ENCODE measurements around the gene SAMD3. TPM values are rescaled to one million over a fixed set of nuclear protein-coding genes. Genes with fewer than 3 reads are reported as not detected.
"Not testable (repeated sequence)": the region's sequence is repeated elsewhere in the genome, so short reads cannot be mapped to it uniquely, and the experiment has no call there.

The SAMD3 gene
- polyA plus RNA-seq, 1 of the 3 experiments (the other 2 are of a cell fraction), result 16.0 TPM

GRCh38 chr6:130269969-130270635, 47.4 kb upstream of the SAMD3 start (continued):
- TF ChIP-seq, protein P1, sequence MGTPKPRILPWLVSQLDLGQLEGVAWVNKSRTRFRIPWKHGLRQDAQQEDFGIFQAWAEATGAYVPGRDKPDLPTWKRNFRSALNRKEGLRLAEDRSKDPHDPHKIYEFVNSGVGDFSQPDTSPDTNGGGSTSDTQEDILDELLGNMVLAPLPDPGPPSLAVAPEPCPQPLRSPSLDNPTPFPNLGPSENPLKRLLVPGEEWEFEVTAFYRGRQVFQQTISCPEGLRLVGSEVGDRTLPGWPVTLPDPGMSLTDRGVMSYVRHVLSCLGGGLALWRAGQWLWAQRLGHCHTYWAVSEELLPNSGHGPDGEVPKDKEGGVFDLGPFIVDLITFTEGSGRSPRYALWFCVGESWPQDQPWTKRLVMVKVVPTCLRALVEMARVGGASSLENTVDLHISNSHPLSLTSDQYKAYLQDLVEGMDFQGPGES (IDR thresholded peaks at IDR 0.05; ENCODE audit: low read depth, low read length), result no peak
- no peak for TF ChIP-seq RFX5 (IDR thresholded peaks at IDR 0.05; ENCODE audit: low read length)
- TF ChIP-seq GATA2 (CRISPR knock-in tag; IDR thresholded peaks at IDR 0.05), result no peak
- no peak for TF ChIP-seq TAF1 (IDR thresholded peaks at IDR 0.05; ENCODE audit: borderline replicate concordance, low read depth, low read length)
- TF ChIP-seq CHD2 (IDR thresholded peaks at IDR 0.05; ENCODE audit: low read length, partially characterized antibody), result no peak

DNA sequence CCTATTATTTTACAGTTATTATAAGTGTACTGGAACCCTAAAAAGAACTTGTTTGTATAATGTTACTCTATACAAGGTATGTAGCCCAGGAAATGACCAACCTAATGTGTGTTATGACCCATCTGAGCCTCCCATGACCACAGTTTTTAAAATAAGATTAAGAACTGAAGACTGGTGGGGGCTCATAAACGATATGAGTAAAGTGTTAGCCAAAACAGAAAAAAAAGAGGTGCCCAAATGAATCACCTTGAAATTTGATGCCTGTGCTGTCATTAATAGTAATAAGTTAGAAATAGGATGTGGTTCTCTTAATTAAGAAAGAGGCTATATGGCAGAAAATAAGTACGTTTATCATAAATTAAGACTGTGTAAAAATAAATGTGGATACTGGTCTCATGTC, 42.8 kb upstream of the SAMD3 start:
- H4K20me1 ChIP-seq (ENCODE audit: insufficient read depth); H2AFZ ChIP-seq (ENCODE audit: low read depth); H3K27ac ChIP-seq (ENCODE audit: low read depth in 2 of 2, low read length in 1 of 2); POLR2A ChIA-PET; H3K4me2 ChIP-seq; CTCF ChIA-PET; H3F3A ChIP-seq (replicated peaks; ENCODE audit: insufficient read depth); H3K4me1 ChIP-seq (ENCODE audit: control insufficient read depth in 1 of 2, insufficient read depth in 2 of 2, low read depth in 1 of 2, low read length in 1 of 2); DNase-seq; H3K9ac ChIP-seq; H3K9me3 ChIP-seq; H3K36me3 ChIP-seq (replicated peaks in 1 of 2; ENCODE audit: control insufficient read depth in 1 of 2, insufficient read depth in 2 of 2, low read length in 1 of 2); H3K27me3 ChIP-seq (ENCODE audit: insufficient read depth); H3K79me2 ChIP-seq (ENCODE audit: insufficient read depth); H3K9me2 ChIP-seq; H3K4me3 ChIP-seq (ENCODE audit: low read depth in 2 of 2, low read length in 1 of 2): not testable (repeated sequence)
- 20% methylated on average over 2 of the region's 2 CpGs for WGBS (ENCODE audit: low lambda C conversion rate)

GRCh38 chr6:130262008-130262407, 39.3 kb upstream of the SAMD3 start:
- no peaks in the 10 kb centered on the region for H3F3A ChIP-seq (replicated peaks; ENCODE audit: insufficient read depth)
- H3K27ac ChIP-seq (ENCODE audit: low read depth in 2 of 2, low read length in 1 of 2), result no peak overlapping the region
- H3K4me2 ChIP-seq, result no peak overlapping the region
- no peak for DNase-seq
- H3K27me3 ChIP-seq (ENCODE audit: insufficient read depth), result no peaks in the 10 kb centered on the region
- H3K9ac ChIP-seq, result no peak overlapping the region
- CTCF ChIA-PET, result no interaction called here
- POLR2A ChIA-PET, result no interaction called here
- H3K36me3 ChIP-seq (replicated peaks in 1 of 2; ENCODE audit: control insufficient read depth in 1 of 2, insufficient read depth in 2 of 2, low read length in 1 of 2), result no peaks in the 10 kb centered on the region
- WGBS (ENCODE audit: low lambda C conversion rate), result 51% methylated on average over 2 of the region's 2 CpGs
- H3K9me2 ChIP-seq, result no peaks in the 10 kb centered on the region
- H3K4me1 ChIP-seq (ENCODE audit: control insufficient read depth in 1 of 2, insufficient read depth in 2 of 2, low read depth in 1 of 2, low read length in 1 of 2), result no peaks in the 10 kb centered on the region
- H3K9me3 ChIP-seq, result no peaks in the 10 kb centered on the region
- H3K79me2 ChIP-seq (ENCODE audit: insufficient read depth), result no peaks in the 10 kb centered on the region
- no peaks in the 10 kb centered on the region for H4K20me1 ChIP-seq (ENCODE audit: insufficient read depth)
- H3K4me3 ChIP-seq (ENCODE audit: low read depth in 2 of 2, low read length in 1 of 2), result no peak overlapping the region
- H2AFZ ChIP-seq (ENCODE audit: low read depth), result no peak overlapping the region
- no peak for TF ChIP-seq REST (IDR thresholded peaks at IDR 0.05; ENCODE audit: low read depth, low read length)
- no peak for TF ChIP-seq RCOR1 (IDR thresholded peaks at IDR 0.05; ENCODE audit: low read length)
- TF ChIP-seq NRF1 (IDR thresholded peaks at IDR 0.05; ENCODE audit: low read depth, low read length), result no peak
- TF ChIP-seq ELF1 (IDR thresholded peaks at IDR 0.05), result no peak
- no peak for TF ChIP-seq GABPA (IDR thresholded peaks at IDR 0.05; ENCODE audit: low read depth)
- TF ChIP-seq POLR2AphosphoS5 (IDR thresholded peaks at IDR 0.05; ENCODE audit: low read depth, low read length), result no peak
- TF ChIP-seq FOXJ3 (CRISPR knock-in tag; IDR thresholded peaks at IDR 0.05), result no peak
- no peak for TF ChIP-seq MEF2A (IDR thresholded peaks at IDR 0.05; ENCODE audit: borderline replicate concordance, low read depth)
- TF ChIP-seq PBX3 (IDR thresholded peaks at IDR 0.05), result no peak
- TF ChIP-seq, protein P2, sequence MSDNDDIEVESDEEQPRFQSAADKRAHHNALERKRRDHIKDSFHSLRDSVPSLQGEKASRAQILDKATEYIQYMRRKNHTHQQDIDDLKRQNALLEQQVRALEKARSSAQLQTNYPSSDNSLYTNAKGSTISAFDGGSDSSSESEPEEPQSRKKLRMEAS (IDR thresholded peaks at IDR 0.05; ENCODE audit: low read depth), result no peak
- TF ChIP-seq, protein P1 (IDR thresholded peaks at IDR 0.05; ENCODE audit: low read depth, low read length), result no peak
- TF ChIP-seq, protein P3, sequence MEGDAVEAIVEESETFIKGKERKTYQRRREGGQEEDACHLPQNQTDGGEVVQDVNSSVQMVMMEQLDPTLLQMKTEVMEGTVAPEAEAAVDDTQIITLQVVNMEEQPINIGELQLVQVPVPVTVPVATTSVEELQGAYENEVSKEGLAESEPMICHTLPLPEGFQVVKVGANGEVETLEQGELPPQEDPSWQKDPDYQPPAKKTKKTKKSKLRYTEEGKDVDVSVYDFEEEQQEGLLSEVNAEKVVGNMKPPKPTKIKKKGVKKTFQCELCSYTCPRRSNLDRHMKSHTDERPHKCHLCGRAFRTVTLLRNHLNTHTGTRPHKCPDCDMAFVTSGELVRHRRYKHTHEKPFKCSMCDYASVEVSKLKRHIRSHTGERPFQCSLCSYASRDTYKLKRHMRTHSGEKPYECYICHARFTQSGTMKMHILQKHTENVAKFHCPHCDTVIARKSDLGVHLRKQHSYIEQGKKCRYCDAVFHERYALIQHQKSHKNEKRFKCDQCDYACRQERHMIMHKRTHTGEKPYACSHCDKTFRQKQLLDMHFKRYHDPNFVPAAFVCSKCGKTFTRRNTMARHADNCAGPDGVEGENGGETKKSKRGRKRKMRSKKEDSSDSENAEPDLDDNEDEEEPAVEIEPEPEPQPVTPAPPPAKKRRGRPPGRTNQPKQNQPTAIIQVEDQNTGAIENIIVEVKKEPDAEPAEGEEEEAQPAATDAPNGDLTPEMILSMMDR (IDR thresholded peaks at IDR 0.05), result no peak
- TF ChIP-seq RFX5 (IDR thresholded peaks at IDR 0.05; ENCODE audit: low read length), result no peak
